SK-N-MC (cell line): Measurements from ENCODE around the gene RPL31.

Experiments
- DNase-seq: peaks from one replicate; pipeline ENCODE4 v3.0.0-alpha.2; 2011; ENCODE audit warnings: low read depth, low spot score
- H3K27ac ChIP-seq: fragments of 200-600 bp; sonication (generic); 2 replicates; pipeline ENCODE4 v1.5.1; 2016; ENCODE audit warnings: mixed run types
- H3K36me3 ChIP-seq: fragments of 200-600 bp; sonication (generic); 2 replicates; pipeline ENCODE4 v1.6.1; 2017; ENCODE audit warnings: antibody characterized with exemption, low read length, mixed read lengths; ENCODE audit not compliant: insufficient read depth
- H3K4me3 ChIP-seq: fragments of 200-600 bp; sonication (generic); 2 replicates; pipeline ENCODE4 v1.5.1; 2016
- H3K9ac ChIP-seq: fragments of 200-600 bp; sonication (generic); 2 replicates; pipeline ENCODE4 v1.8.0; 2017; ENCODE audit warnings: mixed run types, mixed read lengths; ENCODE audit not compliant: insufficient read length
- H3K9me3 ChIP-seq: fragments of 200-600 bp; sonication (generic); 2 replicates; pipeline ENCODE4 v1.6.1; 2017; ENCODE audit warnings: low read depth, mild to moderate bottlenecking, antibody characterized with exemption, low read length, moderate library complexity, mixed read lengths
- EZH2 ChIP-seq: fragments of 200-600 bp; sonication (generic); IDR thresholded peaks from one replicate; pipeline ENCODE4 v1.6.1; 2017; ENCODE audit warnings: antibody characterized with exemption
- FOXP2 ChIP-seq: optimal IDR thresholded peaks from 2 replicates; pipeline ENCODE3; 2011; ENCODE audit warnings: mild to moderate bottlenecking, moderate library complexity; ENCODE audit not compliant: insufficient read depth; ENCODE audit errors: extremely low read length, control extremely low read depth
- POLR2AphosphoS5 ChIP-seq: IDR thresholded peaks from 2 replicates; pipeline ENCODE4 v1.6.1; 2012; ENCODE audit warnings: mild to moderate bottlenecking, low read depth, low read length, borderline replicate concordance

RPL31 gene

GRCh38 chr2:101037161-101037755, 35.2 kb downstream of the RPL31 start:
- Histone ChIP-seq H3K9ac (no peak overlapping the region), H3K4me3 (no peak overlapping the region), H3K27ac (no peak overlapping the region), H3K9me3 (no peaks in the 10 kb centered on the region), H3K36me3 (peaks cover 15% of the 10 kb centered on the region; the same call in 1 of the 2 replicates)
- DNase-seq, result no peak
- no peak for TF ChIP-seq FOXP2
- TF ChIP-seq POLR2AphosphoS5, result no peak
- TF ChIP-seq EZH2, result no peak

GRCh38 chr2:101038455-101039255, 36.6 kb downstream of the RPL31 start:
- H3K9ac ChIP-seq, result no peak overlapping the region
- peak overlapping the region; percentile 56; the same call in 1 of the 2 replicates for H3K27ac ChIP-seq
- no peaks in the 10 kb centered on the region for H3K9me3 ChIP-seq
- H3K4me3 ChIP-seq, result no peak overlapping the region
- no peak for DNase-seq
- peaks cover 15% of the 10 kb centered on the region; the same call in 1 of the 2 replicates for H3K36me3 ChIP-seq
- no peak for TF ChIP-seq EZH2
- TF ChIP-seq POLR2AphosphoS5, result no peak
- TF ChIP-seq FOXP2, result no peak

GRCh38 chr2:101040072-101040471, 38.0 kb downstream of the RPL31 start:
- no peak overlapping the region for H3K9ac ChIP-seq
- peaks cover 15% of the 10 kb centered on the region; the same call in 1 of the 2 replicates for H3K36me3 ChIP-seq
- no peak overlapping the region for H3K27ac ChIP-seq
- H3K9me3 ChIP-seq, result no peaks in the 10 kb centered on the region
- no peak overlapping the region for H3K4me3 ChIP-seq
- no peak for TF ChIP-seq POLR2AphosphoS5
- no peak for TF ChIP-seq EZH2
- TF ChIP-seq FOXP2, result no peak
- DNase-seq, result no peak

- no peak overlapping the region for H3K27ac ChIP-seq
- H3K4me3 ChIP-seq, result no peak overlapping the region
- TF ChIP-seq POLR2AphosphoS5 (no peak), EZH2 (no peak), FOXP2 (no peak)
- H3K9ac ChIP-seq, result no peak overlapping the region
- peaks cover 11% of the 10 kb centered on the region; the same call in 1 of the 2 replicates for H3K36me3 ChIP-seq
- no peak for DNase-seq
- no peaks in the 10 kb centered on the region for H3K9me3 ChIP-seq
Observed at GRCh38 chr2:101040761-101041160, 38.7 kb downstream of the RPL31 start.

- TF ChIP-seq FOXP2 (no peak), EZH2 (no peak), POLR2AphosphoS5 (no peak)
- Histone ChIP-seq H3K36me3 (peaks cover 11% of the 10 kb centered on the region; the same call in 1 of the 2 replicates), H3K27ac (no peak overlapping the region), H3K9me3 (no peaks in the 10 kb centered on the region), H3K9ac (no peak overlapping the region), H3K4me3 (no peak overlapping the region)
- no peak for DNase-seq
Observed at GRCh38 chr2:101041413-101041812, 39.3 kb downstream of the RPL31 start.

GRCh38 chr2:101045330-101045729, 43.2 kb downstream of the RPL31 start:
- H3K36me3 ChIP-seq, result peaks cover 11% of the 10 kb centered on the region
- no peak overlapping the region for H3K9ac ChIP-seq
- H3K27ac ChIP-seq, result no peak overlapping the region
- no peak for DNase-seq
- no peak overlapping the region for H3K4me3 ChIP-seq
- no peaks in the 10 kb centered on the region for H3K9me3 ChIP-seq
- TF ChIP-seq FOXP2, result no peak
- TF ChIP-seq EZH2, result no peak
- TF ChIP-seq POLR2AphosphoS5, result no peak

- H3K9ac ChIP-seq, result no peak overlapping the region
- H3K9me3 ChIP-seq, result no peaks in the 10 kb centered on the region
- peaks cover 14% of the 10 kb centered on the region for H3K36me3 ChIP-seq
- no peak for DNase-seq
- H3K27ac ChIP-seq, result no peak overlapping the region
- H3K4me3 ChIP-seq, result no peak overlapping the region
- no peak for TF ChIP-seq FOXP2
- no peak for TF ChIP-seq POLR2AphosphoS5
- no peak for TF ChIP-seq EZH2
Observed at GRCh38 chr2:101047075-101047766, 45.1 kb downstream of the RPL31 start.

- no peak for DNase-seq
- no peak overlapping the region for H3K27ac ChIP-seq
- H3K9me3 ChIP-seq, result no peaks in the 10 kb centered on the region
- no peak for TF ChIP-seq POLR2AphosphoS5
- TF ChIP-seq FOXP2, result no peak
- no peak for TF ChIP-seq EZH2
- H3K36me3 ChIP-seq, result peaks cover 14% of the 10 kb centered on the region
- no peak overlapping the region for H3K4me3 ChIP-seq
- H3K9ac ChIP-seq, result no peak overlapping the region
Observed at GRCh38 chr2:101047774-101048173, 45.7 kb downstream of the RPL31 start.
